Epithelial cell of prostate (primary cell): ENCODE measurements around the gene ANKRD40.
"Not testable (repeated sequence)": the region's sequence is repeated elsewhere in the genome, so short reads cannot be mapped to it uniquely, and the experiment has no call there.

Experiments used
- DNase-seq: peaks from one replicate; pipeline ENCODE4 v3.0.0-alpha.2; 2011; ENCODE audit warnings: low read depth, low spot score
- H3K27ac ChIP-seq: fragments of 450-650 bp; 2 replicates; pipeline ENCODE4 v1.5.1; 2017; ENCODE audit warnings: mild to moderate bottlenecking

The ANKRD40 gene

DNA sequence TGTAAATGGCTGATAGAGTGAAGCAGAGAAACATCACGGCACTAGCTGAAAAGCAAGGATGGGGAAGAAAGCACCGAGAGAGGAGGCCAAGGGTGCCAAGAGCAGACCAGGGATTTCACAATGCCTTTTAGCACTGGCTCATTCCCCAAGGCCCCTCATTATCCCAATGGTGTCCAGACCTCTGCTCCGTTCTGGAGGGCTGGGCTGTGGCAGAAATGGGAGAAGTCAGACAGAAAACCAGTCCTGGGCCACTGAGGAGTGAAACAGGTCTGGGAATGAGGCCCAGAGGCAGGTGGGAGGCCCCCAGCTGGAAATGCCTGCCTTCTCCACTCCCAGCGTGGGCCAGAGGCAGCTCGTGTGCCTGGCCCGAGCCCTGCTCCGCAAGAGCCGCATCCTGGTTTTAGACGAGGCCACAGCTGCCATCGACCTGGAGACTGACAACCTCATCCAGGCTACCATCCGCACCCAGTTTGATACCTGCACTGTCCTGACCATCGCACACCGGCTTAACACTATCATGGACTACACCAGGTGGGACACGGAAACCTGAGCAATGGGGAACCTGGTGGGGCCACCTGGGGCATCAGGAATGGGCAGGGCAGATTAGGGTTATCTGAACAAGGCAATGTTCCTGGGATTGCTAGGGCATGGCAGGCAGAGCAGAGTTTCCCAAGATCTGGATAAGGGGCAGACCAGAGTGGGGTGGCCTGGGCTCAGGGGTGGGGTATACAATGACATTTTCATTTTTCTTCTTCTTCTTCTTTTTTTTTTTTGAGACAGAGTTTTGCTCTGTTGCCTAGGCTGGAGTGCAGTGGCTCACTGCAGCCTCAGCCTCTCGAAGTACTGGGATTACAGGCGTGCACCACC lies 20.3 kb downstream of the ANKRD40 start:
- no peak overlapping the region for H3K27ac ChIP-seq
- DNase-seq, result no peak

- no peak overlapping the region for H3K27ac ChIP-seq
- DNase-seq, result no peak
These were observed 21.1 kb downstream of the ANKRD40 start for GRCh38 chr17:50686494-50687199.

DNA sequence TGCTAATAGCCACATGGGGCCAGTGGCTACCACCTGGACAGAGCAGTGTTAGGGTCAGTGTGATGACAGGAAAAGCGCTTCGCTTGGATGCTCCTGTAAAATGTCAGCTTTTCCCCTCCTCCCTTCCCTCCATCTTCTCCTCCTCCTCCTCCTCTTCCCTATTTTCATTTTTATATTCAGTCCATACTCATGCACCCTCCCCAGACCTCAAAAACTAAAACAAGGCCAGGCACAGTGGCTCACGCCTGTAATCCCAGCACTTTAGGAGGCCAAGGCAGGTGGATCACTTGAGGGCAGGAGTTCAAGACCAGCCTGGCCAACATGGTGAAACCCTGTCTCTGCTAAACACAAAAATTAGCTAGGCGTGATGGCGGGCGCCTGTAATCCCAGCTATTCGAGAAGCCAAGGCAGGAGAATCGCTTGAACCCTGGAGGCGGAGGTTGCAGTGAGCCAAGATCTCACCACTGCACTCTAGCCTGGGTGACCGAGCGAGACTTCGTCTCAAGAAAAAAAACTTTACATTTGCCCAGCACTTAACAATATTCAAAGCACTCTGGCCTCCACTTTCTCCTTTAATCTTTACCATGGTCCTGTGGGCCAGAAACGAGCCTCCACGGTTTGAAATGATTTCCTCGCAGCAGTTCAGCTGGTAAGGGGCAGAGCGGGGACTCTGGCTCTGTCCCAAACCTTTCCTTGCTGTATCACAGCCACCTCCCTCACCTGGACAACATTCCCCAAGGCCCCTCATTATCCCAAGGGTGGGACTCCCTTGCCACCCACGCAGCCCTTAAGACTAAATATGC lies 21.8 kb downstream of the ANKRD40 start:
- no peak for DNase-seq
- H3K27ac ChIP-seq, result no peak overlapping the region

- no peak for DNase-seq
- no peak overlapping the region for H3K27ac ChIP-seq
These were observed 22.4 kb downstream of the ANKRD40 start for GRCh38 chr17:50685334-50685665.

DNA sequence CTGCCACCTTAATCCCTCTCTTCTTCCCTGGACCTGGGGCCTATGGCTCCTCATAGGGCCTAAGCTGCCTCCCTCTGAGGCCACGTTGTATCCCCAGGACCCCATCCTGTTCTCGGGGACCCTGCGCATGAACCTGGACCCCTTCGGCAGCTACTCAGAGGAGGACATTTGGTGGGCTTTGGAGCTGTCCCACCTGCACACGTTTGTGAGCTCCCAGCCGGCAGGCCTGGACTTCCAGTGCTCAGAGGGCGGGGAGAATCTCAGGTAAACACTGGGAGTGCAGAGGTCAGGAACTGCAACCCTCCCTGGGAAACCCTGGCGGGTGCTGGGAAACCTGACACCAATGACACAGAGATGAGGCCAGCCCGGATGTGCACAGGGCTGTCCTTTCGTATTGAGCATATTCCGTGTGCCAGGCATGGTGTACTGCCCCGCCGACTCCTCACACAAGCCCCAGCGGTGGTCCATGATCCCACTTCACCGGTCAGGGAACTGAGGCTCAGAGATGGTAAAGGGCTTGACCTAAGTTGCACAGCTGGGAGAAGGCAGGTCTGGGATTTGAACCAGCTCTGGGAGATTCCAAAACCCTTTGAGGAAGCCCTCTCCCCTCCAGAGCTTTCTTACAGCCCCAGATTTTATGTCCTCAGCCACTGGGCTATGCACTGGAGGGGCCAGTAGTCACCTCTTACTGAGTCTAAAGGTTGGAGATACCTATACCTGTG lies 22.9 kb downstream of the ANKRD40 start:
- DNase-seq, result no peak
- no peak overlapping the region for H3K27ac ChIP-seq

DNA sequence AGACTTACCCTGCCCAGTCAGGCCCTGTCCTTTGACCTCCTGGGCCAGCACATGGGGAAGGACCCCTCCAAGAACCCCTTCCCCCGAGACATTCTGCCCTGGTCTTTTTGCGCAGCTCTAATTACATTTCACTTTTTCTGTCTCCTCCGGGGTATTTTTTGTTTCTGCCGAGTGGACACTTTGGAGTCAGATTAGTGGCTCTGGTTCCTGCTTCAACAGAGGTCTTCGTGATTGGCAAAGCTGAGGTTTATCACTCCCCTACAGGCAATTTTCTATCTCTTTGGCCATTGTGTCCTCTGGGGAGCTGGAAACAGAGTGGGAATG lies 23.5 kb downstream of the ANKRD40 start:
- H3K27ac ChIP-seq, result no peak overlapping the region
- no peak for DNase-seq

DNA sequence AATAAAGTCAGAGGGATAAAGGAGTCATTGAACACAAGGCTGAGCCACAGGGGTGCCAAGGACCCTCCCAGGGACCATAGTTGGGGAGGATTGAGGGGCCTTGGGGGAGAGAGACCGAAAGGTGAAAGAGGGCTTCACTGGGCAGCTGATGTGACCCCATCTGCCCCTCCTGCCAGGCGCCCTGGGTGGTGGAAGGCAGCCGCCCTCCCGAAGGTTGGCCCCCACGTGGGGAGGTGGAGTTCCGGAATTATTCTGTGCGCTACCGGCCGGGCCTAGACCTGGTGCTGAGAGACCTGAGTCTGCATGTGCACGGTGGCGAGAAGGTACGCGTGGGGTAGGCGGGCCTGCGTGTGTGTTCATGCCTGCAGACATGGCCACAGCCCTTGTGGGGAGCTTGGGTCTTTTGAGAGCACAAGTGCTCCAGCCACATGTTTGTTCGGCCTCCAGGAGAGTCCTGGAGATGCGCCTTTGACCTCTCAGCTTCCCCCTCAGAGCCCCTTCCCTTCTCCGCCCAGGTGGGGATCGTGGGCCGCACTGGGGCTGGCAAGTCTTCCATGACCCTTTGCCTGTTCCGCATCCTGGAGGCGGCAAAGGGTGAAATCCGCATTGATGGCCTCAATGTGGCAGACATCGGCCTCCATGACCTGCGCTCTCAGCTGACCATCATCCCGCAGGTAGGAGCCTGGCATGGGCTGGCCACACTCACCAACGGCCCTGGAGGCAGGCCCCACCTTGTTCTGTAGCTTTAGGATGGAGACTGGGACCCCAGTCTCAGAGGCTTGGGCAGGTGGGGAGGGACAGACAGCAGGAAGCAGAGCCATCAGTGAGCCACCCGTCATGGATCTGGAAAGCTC lies 24.1 kb downstream of the ANKRD40 start:
- DNase-seq, result no peak
- no peak overlapping the region for H3K27ac ChIP-seq

DNA sequence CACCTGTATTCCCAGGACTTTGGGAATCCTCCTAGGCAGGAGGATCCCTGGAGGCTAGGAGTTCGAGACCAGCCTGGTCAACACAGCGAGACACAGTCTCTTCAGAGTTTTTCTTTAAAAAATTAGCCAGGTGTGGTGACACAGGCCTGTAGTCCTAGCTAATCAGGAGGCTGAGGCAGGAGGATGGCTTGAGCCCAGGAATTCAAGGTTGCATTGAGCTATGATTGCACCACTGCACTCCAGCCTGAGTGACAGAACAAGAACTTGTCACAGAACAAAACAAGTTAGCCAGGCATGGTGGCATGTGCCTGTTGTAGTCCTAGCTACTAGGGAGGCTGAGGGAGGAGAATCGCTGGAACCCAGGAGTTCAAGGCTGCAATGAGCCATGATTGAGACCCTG lies 24.8 kb downstream of the ANKRD40 start:
- no peak overlapping the region for H3K27ac ChIP-seq
- no peak for DNase-seq

GRCh38 chr17:50682441-50682840 lies 25.3 kb downstream of the ANKRD40 start:
- H3K27ac ChIP-seq, result no peak overlapping the region
- no peak for DNase-seq

- DNase-seq, result no peak
- no peak overlapping the region for H3K27ac ChIP-seq
These were observed 26.2 kb downstream of the ANKRD40 start for GRCh38 chr17:50681263-50682200.

- not testable (repeated sequence) for DNase-seq, H3K27ac ChIP-seq
These were observed 27.0 kb downstream of the ANKRD40 start for GRCh38 chr17:50680543-50681262.

- no peak for DNase-seq
- no peak overlapping the region for H3K27ac ChIP-seq
These were observed 27.6 kb downstream of the ANKRD40 start for GRCh38 chr17:50680126-50680525.

DNA sequence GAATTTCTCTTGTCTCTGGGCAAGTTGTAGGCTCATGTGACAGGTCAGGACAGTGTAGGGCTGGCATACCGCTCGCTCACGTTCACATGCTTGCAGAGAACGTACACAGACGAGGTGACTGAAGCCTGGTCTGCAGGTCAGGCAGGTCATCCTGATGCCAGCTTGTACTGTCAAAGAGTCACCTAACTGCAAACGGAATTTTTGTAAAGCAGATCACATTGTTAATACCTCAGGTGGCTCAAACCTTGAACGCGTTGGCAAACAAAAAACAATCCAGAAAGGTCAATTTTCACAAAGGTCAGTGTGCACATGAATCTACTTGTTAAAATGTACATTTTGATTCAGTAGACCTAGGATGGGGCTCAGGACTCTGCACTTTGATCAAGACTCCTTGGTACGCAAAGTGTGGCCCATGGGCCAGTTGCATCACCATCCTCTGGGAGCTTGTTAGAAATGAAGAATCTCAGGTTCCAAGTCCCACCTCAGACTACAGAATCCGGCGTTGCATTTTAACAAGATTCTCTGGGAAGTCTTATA lies 28.6 kb downstream of the ANKRD40 start:
- H3K27ac ChIP-seq, result no peak overlapping the region
- DNase-seq, result no peak

DNA sequence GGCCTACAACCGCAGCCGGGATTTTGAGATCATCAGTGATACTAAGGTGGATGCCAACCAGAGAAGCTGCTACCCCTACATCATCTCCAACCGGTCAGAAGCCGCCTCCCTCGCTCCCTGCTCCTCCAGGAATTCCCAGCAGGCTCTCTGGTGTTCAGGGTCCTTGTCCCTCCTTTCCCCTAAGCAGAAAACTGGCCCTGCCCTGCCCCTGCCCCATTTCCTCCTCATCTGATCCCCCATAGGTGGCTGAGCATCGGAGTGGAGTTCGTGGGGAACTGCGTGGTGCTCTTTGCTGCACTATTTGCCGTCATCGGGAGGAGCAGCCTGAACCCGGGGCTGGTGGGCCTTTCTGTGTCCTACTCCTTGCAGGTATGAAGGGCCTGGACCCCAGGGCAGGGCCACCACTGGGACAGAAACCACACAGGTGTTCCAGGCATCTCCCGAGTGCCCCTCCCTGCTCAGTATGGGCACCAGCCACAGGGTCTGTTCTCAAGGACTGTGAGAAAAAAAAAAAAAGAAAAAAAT lies 29.8 kb downstream of the ANKRD40 start:
- no peak for DNase-seq
- H3K27ac ChIP-seq, result no peak overlapping the region

DNA sequence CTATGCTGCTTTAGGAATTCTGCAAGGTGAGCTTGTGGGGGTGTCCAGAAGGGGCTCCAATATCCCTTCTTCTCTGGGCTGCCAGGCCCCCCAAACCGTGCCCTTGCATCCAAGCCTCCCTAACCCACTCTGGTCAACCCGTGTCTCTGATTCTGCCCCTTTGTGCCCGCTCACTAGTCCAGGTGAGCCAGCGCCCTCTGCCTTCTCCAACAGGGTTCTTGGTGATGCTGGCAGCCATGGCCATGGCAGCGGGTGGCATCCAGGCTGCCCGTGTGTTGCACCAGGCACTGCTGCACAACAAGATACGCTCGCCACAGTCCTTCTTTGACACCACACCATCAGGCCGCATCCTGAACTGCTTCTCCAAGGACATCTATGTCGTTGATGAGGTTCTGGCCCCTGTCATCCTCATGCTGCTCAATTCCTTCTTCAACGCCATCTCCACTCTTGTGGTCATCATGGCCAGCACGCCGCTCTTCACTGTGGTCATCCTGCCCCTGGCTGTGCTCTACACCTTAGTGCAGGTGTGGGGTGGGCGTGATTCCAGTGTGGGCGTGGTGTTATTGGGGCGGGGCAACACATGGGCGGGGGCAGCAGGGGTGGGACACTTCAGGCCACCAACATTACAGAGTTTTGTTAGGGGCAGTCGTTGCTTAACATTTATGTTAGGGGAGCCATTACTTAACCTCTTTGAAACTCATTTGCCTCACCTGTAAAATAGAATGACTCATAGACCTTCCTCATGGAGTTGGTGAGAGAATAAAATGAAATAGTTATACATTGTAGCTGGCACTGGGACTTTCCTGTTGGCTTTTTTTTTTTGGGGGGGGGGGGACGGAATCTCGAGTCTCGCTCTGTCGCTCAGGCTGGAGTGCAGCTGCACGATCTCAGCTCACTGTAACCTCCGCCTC lies 31.4 kb downstream of the ANKRD40 start:
- no peak overlapping the region for H3K27ac ChIP-seq
- DNase-seq, result no peak

- no peak overlapping the region for H3K27ac ChIP-seq
- no peak for DNase-seq
These were observed 32.1 kb downstream of the ANKRD40 start for GRCh38 chr17:50675627-50676026.
